Measurements from ENCODE around the gene ARHGEF26. TPM values are rescaled to one million over a fixed set of nuclear protein-coding genes. Genes with fewer than 3 reads are reported as not detected.

Gene ARHGEF26
- total RNA-seq, 1 experiment from 2014 or later = 7.4 TPM

- no peak for DNase-seq (ENCODE audit: low spot score)
Measured at GRCh38 chr3:154197751-154198150, 76.6 kb downstream of the ARHGEF26 start.

- DNase-seq (ENCODE audit: low spot score) = no peak
Measured at GRCh38 chr3:154209499-154209898, 88.3 kb downstream of the ARHGEF26 start.

DNA sequence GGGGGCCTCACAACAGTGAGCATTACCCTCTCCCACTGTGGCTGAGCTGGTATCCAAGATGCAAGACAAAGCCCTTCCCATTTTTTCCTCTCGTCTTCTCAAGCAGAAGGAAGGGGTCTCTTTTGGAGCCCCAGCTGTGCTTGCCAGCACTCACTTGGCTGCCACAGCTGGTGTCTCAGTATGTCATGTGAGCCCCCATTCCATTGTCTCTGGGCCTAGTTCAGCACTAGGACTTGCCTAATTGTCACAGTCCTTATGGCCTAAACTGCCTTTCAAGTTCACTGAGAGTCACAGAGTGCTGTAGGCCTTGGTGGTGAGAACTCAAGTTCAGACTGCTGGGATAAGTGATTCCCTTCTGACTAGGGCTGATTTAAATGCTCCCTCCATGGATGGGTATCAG is 89.8 kb downstream of the ARHGEF26 start:
- DNase-seq (ENCODE audit: low spot score) = no peak

- DNase-seq (ENCODE audit: low spot score) = peak; percentile 49
Measured at GRCh38 chr3:154214306-154214705, 93.1 kb downstream of the ARHGEF26 start.

DNA sequence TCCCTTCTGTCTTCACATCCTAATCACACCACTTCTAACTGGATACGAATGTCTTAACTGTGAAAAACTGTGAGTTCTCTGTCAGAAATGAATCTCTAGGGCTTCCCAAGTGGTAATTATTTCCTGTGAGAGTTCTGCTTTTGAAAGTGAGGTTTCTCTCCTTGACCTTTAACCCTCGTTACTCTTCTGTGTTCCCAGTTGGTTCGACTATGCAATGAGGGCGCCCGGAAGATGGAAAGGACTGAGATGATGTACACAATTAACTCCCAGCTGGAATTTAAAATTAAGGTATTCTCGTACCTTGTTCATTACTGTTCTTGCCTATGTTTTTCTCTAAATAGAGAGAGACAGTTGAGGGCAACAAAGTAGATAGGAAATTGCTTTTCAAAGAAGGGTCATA is 96.5 kb downstream of the ARHGEF26 start:
- no peak for DNase-seq (ENCODE audit: low spot score)

- DNase-seq (ENCODE audit: low spot score) = no peak
Measured at GRCh38 chr3:154218728-154219127, 97.5 kb downstream of the ARHGEF26 start.

DNA sequence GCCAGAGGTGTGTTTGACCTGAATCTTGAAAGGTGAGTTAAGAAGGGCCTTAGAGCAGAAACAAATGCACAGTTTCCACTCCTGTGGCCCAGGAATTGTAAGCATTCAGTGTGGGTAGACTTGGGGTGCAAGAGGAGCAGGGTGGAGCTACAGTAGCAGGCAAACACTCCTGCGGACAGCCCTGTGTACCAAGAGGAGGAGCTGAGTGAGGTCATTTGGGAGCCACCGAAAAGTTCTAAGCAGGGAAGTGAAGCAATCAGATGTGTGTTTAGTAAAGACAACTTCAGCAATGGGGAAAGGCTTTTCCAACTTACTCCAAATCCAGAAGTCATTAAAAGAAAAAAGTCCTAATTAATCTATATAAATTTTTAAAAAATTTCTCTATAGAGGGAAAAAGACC is 99.3 kb downstream of the ARHGEF26 start:
- DNase-seq (ENCODE audit: low spot score) = no peak

DNA sequence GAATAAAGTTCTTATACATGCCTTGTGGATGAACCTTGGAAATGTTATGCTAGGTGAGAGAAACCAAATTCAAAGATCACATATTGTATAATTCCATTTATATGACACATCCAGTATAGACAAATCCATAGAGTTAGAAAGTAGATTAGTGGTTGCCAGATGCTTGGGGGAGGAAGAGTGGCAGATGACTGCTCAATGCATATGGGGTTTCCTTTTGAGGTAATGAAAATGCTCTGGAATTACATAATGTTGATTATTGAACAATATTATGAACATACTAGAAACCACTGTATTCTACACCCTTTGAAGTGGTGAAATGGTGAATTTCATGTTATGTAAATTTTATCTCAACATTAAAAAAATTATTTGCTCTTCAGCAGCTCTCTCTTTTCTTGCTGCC is 102.3 kb downstream of the ARHGEF26 start:
- DNase-seq (ENCODE audit: low spot score) = no peak

DNA sequence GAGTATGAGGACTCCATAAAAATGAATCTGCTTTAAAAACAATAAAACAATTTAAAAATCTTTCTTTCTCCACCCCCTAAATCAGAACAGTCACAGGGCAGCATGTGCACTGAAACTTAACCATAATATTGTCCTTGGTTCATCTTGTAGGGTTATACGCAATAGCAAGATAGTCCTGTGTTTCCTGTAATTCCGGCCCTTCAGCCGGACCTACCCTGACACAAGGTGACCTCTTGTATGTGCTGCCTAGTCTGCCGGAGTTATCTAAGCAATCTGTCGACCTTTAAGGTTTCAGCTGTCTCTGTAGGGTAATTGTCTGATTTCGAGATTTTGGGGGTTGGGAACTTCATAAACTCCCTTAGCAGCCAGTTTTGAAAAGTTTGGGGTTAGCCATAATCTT is 103.2 kb downstream of the ARHGEF26 start:
- no peak for DNase-seq (ENCODE audit: low spot score)

DNA sequence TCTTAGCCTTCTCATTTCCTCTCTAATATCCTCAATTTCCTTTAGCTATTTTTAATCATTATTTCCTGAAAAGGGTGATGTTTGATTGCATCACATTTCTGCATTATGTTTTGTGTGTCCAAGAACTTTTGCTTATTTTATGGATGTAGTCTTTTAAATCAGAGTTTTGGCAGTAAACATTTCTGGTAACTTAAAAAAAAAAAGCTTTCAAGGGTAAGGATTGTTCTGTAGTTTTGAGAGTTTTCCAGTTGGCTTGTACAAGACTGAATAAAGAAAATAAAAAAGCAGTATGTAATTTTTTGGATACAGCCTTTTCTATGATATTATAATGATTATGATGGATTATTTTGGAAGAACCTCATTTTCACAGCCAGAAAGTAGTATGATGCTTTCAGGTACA is 103.7 kb downstream of the ARHGEF26 start:
- DNase-seq (ENCODE audit: low spot score) = no peak

GRCh38 chr3:154225536-154225935 is 104.3 kb downstream of the ARHGEF26 start:
- DNase-seq (ENCODE audit: low spot score) = no peak

DNA sequence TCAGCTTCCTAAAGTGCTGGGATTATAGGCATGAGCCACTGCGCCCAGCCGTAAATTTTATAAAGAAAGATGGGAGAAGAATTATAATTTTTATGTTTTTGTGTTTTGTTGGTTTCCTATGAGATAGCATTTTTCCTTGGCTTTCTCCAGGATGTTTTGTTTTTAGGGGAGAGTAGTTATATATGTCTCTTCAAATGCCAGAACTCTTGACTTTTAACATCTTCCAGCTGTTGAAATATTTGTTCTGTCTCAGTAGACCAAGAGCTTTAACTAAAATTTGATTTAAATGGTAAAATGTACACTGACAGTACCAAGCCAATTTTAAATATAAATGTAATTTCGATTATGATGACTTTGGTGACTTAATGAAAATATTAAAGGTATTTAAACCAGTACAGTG is 106.3 kb downstream of the ARHGEF26 start:
- no peak for DNase-seq (ENCODE audit: low spot score)

- peak; percentile 8 for DNase-seq (ENCODE audit: low spot score)
Measured at GRCh38 chr3:154228561-154229216, 107.5 kb downstream of the ARHGEF26 start.

DNA sequence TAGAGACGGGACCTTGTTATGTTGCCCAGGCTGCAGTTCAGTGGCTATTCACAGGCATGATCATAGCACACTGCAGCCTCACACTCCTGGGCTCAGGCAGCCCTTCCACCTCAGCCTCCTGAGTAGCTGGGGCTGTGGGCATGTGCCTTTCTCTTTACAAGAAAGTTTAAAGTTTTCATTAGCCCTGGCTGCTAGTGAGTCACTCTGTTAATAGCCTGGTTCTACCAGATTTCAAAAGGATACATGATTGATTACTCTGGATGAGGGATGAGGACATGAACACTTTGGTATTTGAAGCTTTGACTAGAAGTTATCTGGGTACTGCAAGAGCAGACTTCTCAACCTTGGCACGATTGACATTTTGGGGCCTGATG is 108.0 kb downstream of the ARHGEF26 start:
- DNase-seq (ENCODE audit: low spot score) = peak; percentile 8

DNA sequence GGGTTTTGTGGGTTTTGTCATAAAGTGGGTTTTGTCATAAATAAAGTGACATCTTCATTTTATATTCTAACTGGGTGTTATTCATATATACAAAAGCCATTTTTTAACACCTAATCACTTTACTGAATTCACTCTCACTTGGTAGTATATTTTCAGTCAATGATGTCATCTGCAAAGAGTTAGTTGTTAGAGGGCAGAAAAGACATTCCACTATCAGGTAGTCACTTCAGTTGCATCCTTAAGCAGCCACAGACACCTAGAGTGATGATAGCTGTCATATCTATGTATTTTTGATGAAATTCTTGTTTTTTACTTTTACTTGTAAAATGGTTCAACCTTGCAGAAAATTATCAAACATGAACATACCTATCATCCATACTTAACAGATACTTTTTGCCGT is 114.1 kb downstream of the ARHGEF26 start:
- peak; percentile 39 for DNase-seq (ENCODE audit: low spot score)

DNA sequence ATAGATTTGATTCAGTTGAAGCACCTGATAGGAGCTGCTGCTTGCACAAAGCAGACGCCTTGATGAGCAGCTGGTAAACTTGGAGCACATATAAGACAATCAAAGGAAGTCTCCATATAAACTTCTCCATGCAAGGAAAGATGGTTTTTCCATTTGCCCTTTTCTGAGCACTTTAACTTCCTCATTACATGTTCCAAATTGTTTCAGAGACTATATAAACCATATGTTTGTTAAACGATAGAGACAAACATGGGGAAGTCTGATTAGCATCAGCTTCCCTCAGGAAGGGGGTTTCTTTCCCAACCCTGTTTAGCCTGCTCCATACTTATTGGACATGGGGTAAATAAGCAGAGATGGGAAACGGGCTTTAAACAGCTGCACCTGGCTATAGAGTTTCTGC is 115.1 kb downstream of the ARHGEF26 start:
- DNase-seq (ENCODE audit: low spot score) = no peak

DNA sequence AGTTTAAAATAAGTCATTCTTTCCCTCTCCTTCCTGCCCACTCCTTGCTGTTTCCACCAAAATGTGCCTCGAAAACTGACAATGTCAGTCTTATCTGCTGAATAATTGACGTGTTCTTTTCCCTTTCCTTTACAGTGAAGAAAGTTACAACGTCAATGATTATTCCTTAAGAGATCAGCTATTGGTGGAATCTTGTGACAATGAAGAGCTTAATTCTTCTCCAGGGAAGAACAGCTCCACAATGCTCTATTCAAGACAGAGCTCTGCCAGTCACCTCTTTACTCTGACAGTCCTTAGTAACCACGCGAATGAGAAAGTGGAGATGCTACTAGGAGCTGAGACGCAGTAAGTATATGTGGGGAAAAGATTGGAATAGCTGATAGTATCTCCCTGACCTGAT is 119.0 kb downstream of the ARHGEF26 start:
- DNase-seq (ENCODE audit: low spot score) = no peak

GRCh38 chr3:154241496-154241895 is 120.3 kb downstream of the ARHGEF26 start:
- no peak for DNase-seq (ENCODE audit: low spot score)

GRCh38 chr3:154242766-154243165 is 121.6 kb downstream of the ARHGEF26 start:
- DNase-seq (ENCODE audit: low spot score) = no peak

DNA sequence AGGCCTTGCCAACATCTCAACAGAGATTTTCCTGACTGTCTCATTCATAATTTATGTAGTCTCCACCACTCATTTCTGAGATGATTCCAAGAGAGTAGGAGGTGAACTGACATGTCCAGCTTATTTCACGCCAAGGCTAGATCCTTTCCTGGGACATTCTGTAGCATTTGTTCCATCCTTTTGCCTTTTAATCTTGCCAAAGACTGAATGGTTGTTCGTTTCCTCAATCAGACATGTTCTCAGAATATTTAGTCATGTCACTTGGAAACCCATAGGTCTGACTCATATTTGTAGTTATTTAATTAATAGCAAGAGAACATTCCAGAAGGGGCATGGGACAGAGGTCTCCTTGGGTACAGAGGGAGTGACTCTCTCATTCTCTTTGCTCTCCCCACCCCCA is 122.2 kb downstream of the ARHGEF26 start:
- DNase-seq (ENCODE audit: low spot score) = peak; percentile 15

DNA sequence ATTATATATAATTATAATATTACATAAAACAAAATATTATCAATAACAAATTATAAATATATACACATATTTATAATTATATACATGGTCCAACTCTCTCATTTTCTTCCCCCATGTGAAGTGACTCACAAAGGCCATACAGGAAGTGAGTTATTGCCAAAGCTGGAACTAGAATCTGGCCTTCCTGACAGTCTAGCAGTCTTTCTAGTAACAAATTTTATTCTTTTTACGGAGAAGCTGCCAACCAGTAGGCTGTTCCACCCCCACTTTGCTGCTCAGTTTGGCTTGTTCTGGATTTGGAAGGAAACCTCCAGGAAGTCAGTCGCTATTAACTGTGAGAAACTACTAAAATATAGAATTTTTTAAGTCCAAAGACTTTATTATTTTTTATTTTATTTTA is 123.5 kb downstream of the ARHGEF26 start:
- peak; percentile 64 for DNase-seq (ENCODE audit: low spot score)

DNA sequence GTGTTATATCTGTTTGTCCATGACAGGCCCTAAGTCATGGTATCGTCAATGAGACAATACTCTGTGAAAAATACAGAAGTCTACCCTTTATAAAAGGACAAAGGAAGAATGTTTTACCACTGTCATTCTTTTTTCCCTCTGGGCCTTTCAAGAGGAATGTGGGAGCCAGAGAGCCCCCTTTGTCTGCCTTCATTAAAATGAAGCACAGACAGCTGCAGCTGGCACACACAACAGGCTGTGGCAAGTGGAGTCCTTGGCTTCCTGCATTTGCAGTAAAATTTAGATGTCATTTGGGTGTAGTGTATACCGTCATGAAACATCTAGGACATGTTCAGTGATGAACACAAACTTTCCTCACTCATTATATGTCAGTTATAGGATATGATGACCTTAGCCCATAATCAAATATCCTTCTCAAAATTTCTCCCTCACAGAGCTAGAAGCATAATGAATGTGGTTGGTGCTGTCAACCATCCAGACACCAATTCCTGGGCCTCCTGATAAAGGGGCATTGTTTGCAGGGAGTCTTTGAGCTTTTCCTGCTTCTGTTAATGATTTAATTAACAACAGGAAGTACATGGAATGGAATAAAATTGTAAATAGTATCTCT is 126.7 kb downstream of the ARHGEF26 start:
- no peak for DNase-seq (ENCODE audit: low spot score)

DNA sequence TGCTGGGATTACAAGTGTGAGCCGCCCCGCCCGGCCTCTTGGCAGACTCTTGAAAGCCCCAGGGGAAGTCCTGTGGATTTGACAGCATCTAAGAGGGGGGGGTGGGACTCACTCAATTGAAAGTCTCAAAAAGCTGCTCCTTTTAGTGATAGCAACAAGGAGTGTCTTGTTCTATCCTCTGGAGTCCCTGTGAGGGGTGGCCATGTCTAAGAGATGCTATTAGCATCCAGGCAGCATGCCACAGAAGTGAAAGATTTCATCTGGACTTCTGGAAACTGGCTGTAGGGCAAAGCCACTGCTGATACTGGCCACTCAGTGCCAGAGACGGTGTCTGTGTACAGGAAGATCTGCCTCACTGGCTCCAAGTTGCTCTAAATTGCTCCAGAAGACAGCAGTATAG is 129.1 kb downstream of the ARHGEF26 start:
- no peak for DNase-seq (ENCODE audit: low spot score)

DNA sequence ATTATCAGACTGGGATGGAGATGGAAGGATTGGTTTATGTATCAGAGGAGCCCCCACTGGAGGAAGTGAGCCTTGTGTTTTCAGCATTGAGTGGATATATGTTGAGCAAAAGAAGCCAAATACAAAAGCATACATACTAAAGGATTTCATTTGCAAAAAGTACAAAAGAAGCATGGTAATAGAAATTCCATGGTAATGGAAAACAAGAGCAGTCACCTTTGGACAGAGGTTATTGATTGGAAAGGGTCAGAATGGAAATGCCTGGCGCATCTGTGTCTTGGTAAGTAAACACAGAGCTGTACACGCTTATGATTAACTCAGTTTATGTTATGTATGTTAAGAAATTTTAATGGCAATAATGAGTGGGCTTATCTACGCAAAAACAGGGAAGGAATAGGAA is 130.4 kb downstream of the ARHGEF26 start:
- DNase-seq (ENCODE audit: low spot score) = no peak

Measured in A172 (cell line).